ENCODE measurements around the gene CAPN15.

DNA sequence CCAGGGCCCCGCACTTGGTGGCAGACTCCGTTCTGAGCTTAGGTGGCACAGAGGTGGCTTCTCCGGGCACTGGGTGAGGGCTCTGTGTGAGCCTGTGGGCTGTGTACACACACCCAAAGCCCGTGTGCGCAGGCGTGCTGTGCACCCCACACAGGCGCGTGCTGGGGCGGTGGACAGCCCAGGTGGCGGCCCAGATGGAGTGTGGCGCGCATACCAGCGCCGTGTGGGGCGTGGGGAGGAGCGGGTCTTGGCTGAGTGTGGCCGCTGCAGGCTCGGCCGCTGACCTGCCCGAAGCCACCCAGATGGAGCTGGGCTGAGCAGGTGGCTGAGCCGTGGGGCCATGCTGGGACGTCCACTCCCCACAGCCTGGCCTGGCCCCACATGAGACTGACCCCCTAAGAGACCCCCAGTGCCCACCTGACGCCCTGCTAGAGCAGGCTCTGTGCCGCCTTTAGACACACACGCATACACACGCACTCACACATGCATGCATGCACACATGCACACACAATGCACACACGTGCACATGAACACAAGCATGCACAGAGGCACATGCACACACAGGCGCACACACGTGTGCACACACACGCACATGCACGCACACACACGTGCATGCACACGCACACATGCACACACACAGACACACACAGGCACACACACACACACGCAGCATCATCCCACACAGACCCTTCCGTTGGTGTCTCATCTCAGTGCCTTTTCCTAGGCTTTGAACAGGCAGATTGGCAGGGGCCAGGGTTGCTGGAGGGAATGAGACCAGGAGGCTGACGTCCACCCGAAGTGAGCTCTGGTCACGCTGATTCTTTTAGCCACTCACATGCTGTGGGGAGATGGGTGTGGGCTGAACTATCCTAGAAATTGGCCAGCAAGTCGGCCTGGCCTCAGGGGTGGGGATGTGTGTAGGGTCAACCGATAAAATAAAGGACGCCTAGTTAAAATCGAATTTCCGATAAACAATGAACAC is 34.7 kb downstream of the CAPN15 start:
- TF ChIP-seq CTCF (conservative IDR thresholded peaks at IDR 0.05): no peak
- no peak for TF ChIP-seq ZFX (IDR thresholded peaks at IDR 0.05)

Data from C4-2B (cell line).